ENCODE data around the gene SLC17A9.

The SLC17A9 gene

DNA sequence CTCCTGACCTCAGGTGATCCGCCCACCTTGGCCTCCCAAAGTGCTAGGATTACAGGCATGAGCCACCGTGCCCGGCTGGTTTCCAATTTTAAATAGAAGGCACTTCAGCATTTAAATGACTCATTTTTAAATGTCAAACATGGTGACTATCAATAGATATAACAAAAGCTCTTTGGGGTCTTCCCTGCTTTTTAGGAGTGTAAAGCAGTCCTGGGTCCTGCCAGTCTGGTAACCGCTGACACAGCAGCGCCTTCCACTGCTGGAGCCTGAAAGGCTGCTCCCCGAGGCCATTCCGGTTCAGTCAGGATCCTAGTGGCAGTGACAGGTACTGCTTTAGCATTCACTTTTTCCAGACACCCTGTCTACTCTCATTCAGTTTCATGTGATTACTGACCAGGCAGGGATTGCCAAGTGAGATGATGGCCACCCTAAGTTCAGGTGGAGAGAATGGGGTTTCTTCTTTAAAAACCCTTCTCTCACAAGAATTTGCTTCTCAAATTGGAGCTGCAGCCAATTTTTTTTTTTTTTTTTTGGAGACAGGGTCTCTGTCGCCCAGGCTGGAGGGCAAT is 31.3 kb upstream of the SLC17A9 start:
- DNase-seq, result no peak

DNA sequence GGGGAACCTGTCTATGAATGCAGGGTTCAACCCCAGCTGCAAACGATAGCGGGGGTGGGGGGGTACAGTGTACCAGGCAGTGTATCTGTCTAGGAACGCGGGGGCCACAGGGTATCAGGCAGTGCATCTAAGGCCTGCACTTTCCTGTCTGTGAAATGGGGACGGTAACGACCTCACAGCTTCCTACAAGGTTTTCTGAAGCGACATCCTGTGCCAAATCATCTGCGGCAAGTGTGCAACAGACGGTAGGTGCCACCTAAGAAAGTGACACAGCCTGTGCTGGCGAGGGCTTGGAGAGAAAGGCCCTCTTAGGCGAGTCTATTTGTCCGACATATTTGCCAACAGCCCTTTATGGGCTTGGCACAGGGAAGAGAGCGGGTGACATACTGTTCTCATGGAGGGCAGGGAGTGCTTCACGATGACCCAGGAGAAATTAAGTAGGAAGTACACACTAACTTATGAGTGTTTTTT is 30.0 kb upstream of the SLC17A9 start:
- no peak for DNase-seq

DNA sequence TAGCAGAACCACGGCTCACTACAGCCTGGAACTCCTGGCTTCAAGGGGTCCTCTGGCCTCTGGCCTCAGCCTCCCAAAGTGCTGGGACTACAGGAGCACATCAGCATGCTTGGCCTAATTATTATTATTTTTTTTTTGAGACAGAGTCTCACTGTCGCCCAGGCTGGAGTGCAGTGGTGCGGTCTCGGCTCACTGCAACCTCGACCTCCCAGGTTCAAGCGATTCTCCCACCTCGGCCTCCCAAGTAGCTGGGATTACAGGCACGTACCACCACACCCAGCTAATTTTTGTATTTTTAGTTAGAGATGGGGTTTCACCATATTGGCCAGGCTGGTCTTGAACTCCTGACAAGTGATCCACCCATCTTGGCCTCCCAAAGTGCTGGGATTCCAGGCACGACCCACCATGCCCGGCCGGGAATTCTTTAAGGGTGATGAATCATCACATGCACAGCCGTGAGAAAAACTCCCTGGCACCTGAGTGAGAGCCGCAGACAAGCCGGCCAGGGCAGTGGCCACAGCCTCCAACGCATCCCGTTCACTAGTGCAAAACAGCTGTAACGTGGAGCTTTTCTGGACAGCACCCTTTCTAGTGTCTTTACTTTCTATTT is 29.3 kb upstream of the SLC17A9 start:
- peak; percentile 20 for DNase-seq

DNA sequence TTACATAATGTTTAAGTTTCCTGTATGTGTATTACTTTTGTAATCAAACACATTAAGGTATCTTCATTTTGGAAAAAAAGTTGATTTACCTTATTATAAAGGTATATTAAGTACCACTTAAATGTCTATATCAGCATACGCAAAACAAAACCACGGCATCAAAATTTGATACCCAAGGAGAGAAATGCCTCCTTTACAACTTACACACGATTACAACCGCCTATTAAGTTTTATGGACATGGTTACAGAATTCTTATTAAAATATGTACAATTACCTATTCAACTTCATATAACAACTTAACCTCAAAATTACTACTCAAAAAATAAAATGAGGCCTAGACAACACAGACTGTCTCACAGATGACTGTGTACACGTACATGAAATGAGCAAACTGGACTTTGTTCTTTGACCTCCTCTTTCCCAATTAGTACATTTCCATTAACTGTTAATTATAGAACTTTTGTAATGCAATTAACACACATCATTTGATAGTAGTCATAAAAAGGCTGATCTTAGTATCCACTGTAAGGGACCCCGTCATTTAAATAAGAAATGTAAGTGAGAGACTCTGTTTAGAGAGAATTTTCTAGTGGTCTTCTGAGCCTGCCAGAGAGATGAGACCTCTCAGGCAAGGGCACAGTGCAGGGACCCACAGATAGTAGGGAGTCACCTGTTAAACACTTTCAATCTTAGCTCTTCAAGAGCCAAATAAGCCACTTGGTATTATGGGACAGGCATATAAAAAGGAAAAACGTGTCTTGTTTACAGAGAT is 28.7 kb upstream of the SLC17A9 start:
- no peak for DNase-seq

DNA sequence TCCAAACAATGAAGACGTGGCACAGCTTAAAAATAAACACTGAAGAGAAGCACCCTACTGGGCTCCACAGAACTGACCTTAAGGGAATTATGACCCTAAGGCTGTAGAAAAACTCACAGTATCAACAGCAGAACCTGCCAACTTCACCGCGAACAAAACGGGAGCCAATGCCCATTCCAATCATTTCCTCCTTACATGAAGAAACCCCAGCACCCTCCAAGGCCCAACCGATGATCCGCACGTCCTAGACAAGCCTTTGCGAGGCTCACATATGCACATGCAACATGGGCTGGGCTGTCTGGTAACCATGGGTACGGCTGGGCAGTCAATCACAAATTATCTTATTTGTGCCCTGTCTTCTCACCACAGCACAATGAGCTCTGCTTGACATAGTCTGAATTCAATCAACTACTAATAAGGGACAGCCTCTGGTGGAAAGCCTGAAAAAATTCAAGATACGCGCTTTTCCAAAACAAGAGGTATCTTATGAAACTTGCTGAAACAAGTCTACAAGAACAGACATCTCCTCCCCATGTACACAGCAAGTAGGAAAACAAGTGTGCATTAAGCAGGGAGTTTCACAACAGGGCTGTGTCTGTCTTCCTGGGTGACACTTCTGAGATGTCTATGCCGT is 27.9 kb upstream of the SLC17A9 start:
- DNase-seq, result no peak

DNA sequence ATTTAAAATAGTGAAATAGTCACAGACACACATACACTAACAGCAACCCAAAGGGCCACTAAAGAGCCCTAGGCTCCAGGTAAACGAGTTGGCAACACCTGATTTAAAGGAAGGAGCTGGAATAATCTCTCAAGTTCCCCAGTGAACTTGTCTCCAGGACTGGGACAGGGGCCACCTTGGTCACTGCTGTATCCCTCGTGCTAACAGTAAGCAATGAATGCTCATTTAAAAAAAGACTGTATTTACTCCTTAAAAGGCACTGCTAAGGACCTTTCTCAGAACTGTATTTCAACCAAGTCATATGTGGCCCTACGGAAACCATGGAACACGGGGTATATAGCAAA is 27.5 kb upstream of the SLC17A9 start:
- DNase-seq, result no peak

DNA sequence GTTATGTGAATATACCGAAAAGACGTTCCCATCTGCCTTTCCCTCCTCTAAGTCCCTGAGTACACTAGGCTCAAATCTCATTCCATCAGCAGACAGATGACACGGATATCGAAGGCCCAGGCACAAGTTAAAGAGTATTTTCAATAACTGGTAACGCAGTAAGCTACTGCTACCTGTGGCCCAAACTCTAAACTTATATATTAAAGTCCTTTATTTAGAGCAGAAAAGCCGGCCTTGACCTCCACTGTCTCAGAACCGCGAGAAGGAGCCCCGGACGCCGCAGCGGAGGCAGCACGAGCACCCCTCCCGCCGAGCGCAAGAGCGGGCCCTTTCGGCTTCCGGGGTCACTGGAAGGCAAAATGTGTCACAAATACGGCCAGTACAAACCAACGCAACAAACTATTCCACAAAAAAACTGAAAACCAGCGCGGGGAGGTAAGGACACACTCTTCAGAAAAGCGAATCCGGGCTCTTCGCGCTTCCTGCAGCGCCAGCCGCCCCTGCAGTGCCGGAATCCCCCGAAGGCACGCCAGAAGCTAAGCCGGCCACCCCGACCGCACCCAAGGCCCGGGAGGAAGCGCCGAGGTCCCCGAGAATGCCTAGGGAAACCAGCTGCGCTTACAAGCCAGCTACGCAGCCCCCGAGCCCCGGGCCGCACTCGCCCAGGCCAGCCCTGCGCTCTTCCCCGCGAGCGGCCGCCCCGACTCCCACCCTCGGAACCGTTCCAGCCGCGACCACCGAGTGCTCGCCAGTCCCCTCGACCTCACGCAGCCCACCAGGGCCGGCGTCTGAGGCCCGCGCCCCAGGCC is 26.9 kb upstream of the SLC17A9 start:
- DNase-seq, result no peak

DNA sequence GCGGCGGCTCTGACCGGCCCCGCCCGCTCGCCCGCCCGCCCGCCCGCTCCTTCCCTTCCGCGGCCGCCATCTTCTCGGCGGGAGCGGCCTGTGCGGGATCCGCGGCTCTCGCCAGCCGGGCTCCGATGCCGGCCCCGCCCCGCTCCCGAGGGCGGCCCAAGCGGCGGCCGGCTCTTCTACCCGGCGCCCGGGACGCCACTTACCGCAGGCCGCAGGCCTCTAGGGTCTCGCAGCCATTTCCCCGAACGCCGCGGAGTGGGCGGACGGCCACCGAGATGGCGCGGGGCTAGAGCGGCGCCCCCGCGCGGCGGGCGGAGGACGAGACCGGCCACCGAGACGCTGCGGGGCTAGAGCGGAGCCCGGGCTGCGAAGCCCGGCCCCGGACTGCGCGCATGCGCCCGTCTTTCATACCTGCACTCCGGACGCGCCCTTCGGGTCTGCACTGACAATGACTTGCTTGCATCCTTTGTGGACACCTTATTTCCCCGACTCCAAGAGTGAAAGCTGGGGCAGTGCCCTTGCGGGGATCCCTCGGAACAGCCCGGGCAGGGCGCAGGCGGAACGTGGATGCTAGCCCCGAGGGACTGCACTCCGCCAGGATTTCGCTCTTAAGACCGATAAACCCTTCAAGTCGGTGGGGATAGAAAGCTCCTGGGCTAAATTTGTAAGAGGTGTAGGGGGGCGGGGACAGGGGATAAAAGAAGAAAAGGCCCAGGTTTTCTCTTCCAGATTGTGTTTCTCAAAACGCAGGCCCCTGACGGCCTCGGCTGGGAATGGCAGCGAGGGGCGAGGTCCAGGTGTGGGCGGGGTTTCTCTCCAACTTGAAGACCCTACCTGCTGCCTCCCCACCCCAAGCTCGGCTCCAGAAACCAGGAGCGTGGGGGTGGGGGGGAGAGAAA is 26.0 kb upstream of the SLC17A9 start, which contains the start of gene DIDO1:
DIDO1 (minus strand) TSS at position 277 of the 899 bp plus-strand sequence.
- DNase-seq, result peak; percentile 59

DNA sequence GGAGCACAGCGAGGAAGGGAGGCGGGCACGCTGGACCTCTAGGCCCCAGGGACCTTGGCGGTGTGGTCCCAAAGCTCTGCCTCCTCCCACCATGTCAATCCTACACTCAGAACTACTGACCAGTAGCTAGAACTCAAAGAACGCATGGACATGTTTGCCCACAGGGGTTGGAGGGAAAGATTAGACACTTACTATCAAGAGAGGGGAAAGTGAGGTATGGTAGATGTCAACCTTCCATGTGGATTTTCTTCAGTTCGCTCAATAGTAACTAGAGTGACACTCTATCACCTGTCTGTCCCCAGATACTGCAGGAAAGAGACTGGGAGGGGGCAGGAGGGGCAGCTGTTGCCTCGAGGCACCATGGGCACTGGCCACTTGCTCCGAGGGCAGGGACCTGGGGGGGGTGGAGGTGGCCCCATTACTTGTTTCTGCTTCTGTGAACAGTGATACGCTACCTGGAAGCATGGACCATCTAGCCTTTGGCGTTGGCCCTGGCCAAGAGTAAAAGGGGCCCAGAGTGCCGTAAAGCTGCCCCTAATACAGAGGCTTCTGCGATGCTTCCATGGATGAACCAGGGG is 25.3 kb upstream of the SLC17A9 start:
- DNase-seq, result no peak

DNA sequence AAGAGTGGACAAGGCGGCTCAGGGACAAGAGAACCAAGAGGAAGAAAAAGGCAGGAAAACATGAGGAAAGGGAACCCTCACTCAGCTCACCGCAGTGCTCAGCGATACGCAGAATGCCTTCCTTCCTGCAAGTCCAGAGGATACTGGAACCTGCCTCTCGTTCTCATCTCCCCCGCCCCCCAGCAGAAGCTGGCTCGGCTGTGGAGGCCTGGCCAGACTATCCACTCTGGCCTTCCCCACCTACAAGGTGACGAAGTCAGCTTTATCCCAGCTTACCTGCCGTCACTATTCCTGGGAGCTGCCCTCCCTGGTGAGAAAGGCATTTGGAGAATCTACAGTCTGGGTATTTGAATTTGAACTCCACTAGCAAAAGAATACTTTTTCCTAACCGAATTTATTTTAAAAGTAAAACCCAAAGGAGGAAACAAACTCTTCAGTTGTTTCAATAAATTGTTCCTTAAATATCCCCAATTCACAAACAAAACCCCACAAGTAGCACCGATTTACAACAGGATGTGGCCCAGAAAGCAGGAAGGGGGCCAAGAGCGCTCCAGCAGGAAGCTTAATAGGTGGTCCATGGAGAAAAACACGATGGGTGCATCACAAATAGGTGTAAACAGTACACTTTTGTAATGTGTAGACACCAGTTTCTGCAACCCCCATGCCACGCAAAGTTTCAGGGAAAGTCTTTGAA is 24.1 kb upstream of the SLC17A9 start:
- DNase-seq, result no peak

DNA sequence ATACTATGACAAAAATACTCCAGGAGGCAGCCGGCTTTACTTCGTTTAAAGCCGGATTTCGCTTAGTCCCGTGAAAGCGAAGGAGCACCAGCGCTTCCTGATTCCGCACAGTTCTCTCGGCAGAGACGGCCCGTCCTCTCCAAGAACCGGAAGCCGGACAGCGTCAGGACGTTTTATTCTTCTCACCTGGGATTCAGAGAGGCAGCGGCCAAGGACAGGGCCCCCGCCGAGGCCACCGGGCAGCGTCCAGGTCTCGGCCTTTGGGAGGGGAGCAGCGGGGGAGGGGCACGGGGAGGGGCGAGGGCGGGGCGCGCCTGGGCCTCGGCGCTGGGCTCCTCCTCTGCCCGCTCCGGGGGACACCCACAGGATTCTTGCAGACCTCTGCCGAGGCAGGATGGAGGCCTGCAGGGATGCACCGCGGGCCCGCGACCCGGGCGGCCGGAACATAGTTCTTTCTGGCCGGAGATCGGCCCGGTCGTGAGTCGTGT is 23.4 kb upstream of the SLC17A9 start:
- no peak for DNase-seq

DNA sequence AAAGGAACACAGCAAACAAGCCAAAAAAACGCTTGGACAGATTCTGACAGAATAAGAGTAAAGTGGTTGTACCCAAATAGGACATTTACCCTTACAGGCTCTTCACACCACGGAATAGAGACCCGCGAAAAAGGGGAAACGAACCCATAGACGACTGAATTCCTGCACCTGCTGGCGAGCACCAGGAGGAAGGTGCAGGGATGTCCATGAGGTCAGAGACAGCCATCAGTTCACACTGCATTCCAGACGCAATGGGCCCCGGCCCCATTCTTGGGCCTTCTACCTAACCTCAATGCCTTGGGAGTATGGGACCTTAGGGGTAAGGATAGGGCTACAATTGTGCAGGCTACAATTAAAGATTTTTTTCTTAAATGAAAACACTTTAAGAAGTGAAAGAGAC is 21.0 kb upstream of the SLC17A9 start:
- DNase-seq, result no peak

DNA sequence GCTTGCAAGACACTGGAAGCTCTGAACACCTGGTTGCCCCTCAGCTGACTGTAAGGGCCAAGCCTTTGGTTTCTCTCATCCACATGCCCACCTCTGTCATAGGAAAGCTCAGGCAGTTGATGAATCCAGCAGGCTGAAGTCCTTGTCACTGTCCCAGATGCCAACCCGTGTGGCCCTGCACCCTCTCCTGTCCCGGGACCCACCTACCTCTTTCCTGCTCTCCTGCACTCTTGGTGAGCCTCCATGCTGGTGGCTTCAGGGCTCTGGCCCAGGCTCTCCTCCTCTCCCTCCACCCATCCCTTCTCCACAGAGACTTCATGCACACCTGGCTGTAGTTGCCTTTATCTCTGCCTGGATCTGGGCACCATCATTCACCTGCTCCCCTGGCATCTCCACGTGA is 18.5 kb upstream of the SLC17A9 start:
- no peak for DNase-seq

DNA sequence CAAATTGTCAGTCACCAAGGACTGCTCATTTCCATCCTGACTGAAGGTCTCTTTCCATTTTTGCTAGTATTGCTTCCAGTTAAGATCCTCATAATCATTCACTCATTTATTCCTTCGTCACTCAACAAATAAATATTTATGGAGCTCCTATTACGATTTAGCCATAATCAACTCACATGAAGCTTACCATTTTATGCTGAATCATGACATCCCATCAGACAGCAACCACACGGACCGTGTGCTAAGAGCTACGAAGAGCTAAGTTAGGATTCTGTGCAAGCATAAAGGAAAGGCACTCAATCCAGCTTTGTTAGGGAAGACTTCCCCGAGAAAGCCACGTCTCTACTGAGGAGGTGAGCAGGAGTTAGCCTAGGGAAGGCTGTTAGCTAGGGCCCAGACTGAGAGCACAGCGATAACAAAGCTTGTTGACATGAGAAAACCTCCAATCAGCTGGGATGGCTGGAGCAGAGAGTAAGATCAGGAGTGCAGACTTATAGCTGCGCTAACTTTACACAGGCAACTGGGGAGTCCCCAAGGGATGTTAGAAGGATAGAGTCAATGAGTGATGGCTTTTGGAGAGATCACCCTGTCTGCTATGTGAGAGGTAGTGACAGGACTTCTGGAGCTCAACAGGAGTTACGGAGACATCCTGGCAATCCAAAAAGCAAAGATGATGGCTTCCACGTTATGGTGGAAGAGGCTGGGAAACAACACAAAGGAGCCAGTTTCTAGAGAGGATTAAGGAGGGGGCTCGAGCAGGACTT is 17.1 kb upstream of the SLC17A9 start:
- DNase-seq, result no peak

DNA sequence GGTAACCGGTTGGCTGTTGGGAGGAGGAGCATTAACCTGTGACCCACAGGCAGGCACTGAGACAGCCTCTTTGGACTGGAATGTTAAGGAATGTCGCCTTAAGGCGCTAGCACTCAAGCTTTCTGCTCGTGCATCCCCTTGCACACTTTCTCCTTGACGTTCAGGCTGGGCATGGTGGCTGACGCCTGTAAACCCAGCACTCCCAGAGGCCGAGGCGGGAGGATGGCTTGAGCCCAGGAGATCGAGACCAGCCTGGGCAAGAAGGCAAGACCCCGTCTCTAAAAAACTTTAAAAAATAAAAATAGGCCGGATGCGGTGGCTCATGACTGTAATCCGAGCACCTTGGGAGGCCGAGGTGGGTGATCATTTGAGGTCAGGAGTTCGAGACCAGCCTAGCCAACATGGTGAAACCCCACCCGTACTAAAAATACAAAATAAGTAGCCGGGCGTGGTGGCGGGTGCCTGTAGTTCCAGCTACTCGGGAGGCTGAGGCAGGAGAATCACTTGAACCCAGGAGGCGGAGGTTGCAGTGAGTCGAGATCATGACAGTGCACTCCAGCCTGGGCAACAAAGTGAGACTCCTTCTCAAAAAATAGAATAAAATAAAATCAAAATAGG is 16.4 kb upstream of the SLC17A9 start:
- DNase-seq, result no peak

DNA sequence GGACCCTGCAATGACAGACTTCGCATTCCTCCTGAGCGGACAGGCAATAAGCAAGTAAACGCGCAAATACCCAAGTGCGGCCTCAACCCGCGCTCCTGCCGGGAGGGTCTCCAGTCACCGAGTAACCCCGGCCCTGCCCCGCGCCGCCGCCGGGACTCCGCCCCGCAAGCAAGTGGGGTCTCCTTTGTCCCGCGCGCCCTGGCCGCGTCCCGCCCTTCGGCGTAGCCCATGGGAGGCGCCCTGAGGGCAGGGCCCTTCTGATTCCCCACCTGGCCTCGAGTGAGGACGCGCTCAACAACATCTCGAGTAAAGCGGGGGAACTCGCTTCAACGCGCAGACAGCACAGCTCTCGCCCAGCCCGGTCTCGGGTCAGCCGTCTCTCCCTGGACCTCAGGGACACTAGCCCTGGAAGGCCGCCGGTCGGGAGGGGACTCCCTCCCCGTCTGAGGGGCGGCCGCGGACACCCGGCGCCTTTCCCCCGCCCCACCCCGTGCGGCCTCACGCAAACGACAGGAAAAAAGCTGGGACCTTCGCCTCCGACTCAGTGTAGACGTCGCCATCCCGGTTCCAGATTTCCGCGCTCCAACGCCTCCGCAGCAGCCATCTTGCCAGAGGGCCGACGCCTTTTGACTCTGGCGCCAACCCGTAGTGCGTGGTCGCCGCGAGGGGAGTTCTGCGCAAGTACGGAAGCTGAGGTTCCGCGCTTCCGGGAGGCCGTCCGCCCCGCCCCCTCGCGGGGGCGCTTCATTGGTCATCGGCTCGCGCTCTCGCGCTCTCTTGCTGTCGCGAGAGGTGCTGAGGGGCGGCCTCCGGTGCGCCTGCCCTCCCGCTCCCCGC is 15.0 kb upstream of the SLC17A9 start:
- DNase-seq, result peak; percentile 87

DNA sequence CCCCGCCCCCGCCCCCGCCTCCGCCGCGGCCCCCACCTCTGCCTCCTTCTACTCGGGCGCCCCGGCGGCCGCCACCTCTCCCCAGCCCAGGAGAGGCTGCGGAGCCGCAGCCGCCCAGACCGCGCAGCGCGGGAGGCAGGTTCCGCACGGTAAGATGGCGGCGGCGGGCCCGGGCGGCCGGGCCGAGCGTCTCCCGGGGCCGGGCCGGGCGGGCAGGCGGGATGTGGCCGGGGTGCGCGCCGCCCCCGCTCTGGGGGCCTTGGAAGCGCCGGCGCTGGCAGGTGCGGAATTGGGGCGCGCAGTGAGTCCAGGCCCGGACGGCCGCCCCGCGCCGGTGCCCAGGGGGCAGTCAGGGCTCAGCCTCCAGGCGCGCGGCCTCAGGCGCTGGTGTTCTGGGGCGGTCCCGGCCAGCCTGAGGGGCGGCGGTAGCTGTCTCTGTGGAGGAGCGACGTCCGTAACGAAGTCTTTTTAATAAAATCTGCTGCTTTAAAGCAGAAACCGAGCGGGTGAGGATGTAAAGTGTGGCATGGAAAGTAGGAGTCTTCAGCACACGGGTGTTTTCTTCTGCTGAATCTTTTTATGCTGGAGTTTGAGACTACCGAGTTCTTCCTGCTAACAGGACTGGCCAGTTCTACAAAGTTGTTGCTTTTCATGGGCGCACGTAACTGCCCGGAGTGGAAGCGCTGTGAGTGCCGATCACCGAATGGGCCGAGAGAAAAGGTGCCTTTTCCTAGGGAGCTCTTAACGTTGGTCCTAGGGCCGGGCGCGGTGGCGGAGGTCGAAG is 14.2 kb upstream of the SLC17A9 start, which contains the start of gene GID8:
GID8 (plus strand) TSS at position 43 of the 784 bp plus-strand sequence. CDS start 3,356 bp downstream, outside the sequence.
- peak; percentile 46 for DNase-seq

Data from T1000 (cell line).